Kidney epithelial cell (primary cell): ENCODE results near the gene EPB41L4B. TPM values are rescaled to one million over a fixed set of nuclear protein-coding genes. Genes with fewer than 3 reads are reported as not detected.

Experiments used
- DNase-seq: peaks from one replicate; pipeline ENCODE4 v3.0.0-alpha.2; 2010; ENCODE audit warnings: low read depth
- H3K27me3 ChIP-seq: 2 replicates; pipeline ENCODE4 v1.6.0; 2011; ENCODE audit warnings: low read length; ENCODE audit not compliant: control insufficient read depth, insufficient read depth
- H3K36me3 ChIP-seq: 2 replicates; pipeline ENCODE4 v1.5.1; 2011; ENCODE audit warnings: low read length; ENCODE audit not compliant: control insufficient read depth, insufficient read depth
- H3K4me3 ChIP-seq: 2 replicates; pipeline ENCODE4 v1.5.1; 2011; ENCODE audit warnings: low read depth, mild to moderate bottlenecking, control low read depth, low read length
- total RNA-seq: library from RNA; depleted of rRNA; stranded (reverse); fragments of >200 nt; gene quantifications from 2 replicates; pipeline ENCODE4 v1.2.3, GENCODE V29; 2015
- TF ChIP-seq, protein P1 (sequence below): IDR thresholded peaks from 2 replicates; pipeline ENCODE4 v1.5.1; 2011; ENCODE audit warnings: mild to moderate bottlenecking, moderate library complexity, low read length, control low read depth, inconsistent platforms; ENCODE audit not compliant: insufficient read depth, poor library complexity, severe bottlenecking

EPB41L4B gene
- total RNA-seq, 1 donor from 2014 or later: 11.0 TPM

DNA sequence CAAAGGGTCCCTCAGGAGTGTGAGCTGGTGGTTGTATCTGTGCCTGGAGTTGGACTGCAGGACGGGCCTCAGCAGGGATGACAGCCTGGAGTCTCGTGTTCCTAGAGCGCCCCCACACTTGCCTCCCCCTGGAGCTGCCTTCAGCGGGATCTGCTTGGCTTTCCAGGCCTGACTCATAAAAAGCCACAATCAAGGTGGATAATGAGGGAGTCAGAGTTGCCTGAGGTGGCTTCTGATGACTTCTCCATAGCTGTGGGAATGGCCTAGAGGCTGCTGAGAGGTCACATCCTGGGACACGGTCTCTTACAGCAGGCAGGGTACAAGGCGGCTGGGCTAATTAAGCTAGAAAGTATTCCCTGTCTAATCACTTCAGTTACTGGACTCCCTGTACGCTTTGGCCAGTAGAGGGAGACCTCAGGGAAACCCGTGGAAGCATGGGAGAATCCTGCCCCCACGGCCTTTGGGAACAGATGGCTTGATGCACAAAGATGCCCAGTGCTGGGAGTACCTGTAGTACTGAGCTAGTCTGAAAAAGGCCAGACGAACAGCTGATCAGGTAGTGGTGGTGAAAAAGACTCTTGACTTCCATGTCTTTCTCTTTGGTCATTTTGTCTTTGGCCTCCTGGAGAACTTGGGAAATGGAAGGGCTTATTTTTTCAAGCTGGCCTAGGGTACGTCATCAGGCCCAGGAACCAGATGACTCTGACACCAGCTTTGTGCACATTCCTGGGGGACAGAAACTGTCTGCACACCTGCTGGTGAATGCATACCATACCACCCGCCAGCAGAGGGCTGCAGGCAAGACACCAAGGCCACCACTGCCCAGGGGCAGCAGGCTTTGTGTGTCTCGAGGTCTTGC lies 137.7 kb downstream of the EPB41L4B start:
- H3K27me3 ChIP-seq: no peaks in the 10 kb centered on the region
- TF ChIP-seq, protein P1, sequence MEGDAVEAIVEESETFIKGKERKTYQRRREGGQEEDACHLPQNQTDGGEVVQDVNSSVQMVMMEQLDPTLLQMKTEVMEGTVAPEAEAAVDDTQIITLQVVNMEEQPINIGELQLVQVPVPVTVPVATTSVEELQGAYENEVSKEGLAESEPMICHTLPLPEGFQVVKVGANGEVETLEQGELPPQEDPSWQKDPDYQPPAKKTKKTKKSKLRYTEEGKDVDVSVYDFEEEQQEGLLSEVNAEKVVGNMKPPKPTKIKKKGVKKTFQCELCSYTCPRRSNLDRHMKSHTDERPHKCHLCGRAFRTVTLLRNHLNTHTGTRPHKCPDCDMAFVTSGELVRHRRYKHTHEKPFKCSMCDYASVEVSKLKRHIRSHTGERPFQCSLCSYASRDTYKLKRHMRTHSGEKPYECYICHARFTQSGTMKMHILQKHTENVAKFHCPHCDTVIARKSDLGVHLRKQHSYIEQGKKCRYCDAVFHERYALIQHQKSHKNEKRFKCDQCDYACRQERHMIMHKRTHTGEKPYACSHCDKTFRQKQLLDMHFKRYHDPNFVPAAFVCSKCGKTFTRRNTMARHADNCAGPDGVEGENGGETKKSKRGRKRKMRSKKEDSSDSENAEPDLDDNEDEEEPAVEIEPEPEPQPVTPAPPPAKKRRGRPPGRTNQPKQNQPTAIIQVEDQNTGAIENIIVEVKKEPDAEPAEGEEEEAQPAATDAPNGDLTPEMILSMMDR: peak; percentile 49
- no peak overlapping the region for H3K4me3 ChIP-seq
- no peaks in the 10 kb centered on the region for H3K36me3 ChIP-seq
- DNase-seq: no peak

- H3K27me3 ChIP-seq: no peaks in the 10 kb centered on the region
- no peak overlapping the region for H3K4me3 ChIP-seq
- H3K36me3 ChIP-seq: no peaks in the 10 kb centered on the region
- TF ChIP-seq, protein P1: no peak
- DNase-seq: no peak
Measured at GRCh38 chr9:109182550-109182939, 138.3 kb downstream of the EPB41L4B start.

GRCh38 chr9:109181284-109181683 lies 139.6 kb downstream of the EPB41L4B start:
- H3K4me3 ChIP-seq: no peak overlapping the region
- TF ChIP-seq, protein P1: no peak
- H3K36me3 ChIP-seq: no peaks in the 10 kb centered on the region
- H3K27me3 ChIP-seq: no peaks in the 10 kb centered on the region
- DNase-seq: no peak

GRCh38 chr9:109179801-109180523 lies 140.9 kb downstream of the EPB41L4B start:
- DNase-seq: no peak
- TF ChIP-seq, protein P1: no peak
- no peaks in the 10 kb centered on the region for H3K36me3 ChIP-seq

GRCh38 chr9:109176963-109177362 lies 143.9 kb downstream of the EPB41L4B start:
- Histone ChIP-seq H3K4me3 (no peak overlapping the region), H3K36me3 (no peaks in the 10 kb centered on the region), H3K27me3 (no peaks in the 10 kb centered on the region)
- TF ChIP-seq, protein P1: no peak
- DNase-seq: no peak

More at GRCh38 chr9:109179801-109180523, 140.9 kb downstream of the EPB41L4B start:
- Histone ChIP-seq H3K27me3 (no peaks in the 10 kb centered on the region), H3K4me3 (no peak overlapping the region)
